ENCODE results near the gene IL15. TPM values are rescaled to one million over a fixed set of nuclear protein-coding genes. Genes with fewer than 3 reads are reported as not detected.
"Not testable (repeated sequence)": the region's sequence is repeated elsewhere in the genome, so short reads cannot be mapped to it uniquely, and the experiment has no call there.

Gene IL15
- total RNA-seq, 1 donor from 2014 or later, result 7.2 TPM

- DNase-seq (ENCODE audit: low spot score), result no peak
Measured at GRCh38 chr4:141646969-141647368, 10.6 kb downstream of the IL15 start.

- no peak for DNase-seq (ENCODE audit: low spot score)
Measured at GRCh38 chr4:141647966-141648365, 11.6 kb downstream of the IL15 start.

DNA sequence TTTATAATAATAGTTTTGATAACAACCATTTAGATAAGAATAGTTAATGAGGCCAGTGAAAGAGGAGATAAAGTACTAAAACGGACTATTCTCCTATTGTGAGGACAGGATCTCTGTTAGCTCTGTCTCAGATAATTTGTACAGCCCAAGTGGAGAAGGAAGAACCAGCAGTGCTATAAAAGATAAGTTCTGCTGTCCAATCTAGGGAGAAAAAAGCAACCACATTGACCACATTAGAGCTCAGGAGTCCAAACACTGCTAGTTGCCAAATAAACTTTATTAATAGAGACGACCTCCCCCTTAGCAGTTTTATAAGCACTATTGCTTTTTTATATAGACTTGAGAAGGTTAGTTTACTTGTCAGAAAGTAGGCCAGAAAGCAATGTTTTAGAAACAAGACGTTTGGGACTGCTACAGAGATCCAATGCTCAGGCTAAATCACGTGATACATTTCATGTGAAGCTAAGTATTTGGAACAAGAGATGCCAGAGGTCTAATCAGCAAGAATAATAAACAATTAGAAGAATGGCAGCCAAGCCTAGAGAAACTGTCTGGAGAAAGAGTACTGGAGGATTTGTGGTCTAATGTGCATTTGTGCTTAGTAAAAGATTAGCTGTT is 15.9 kb downstream of the IL15 start:
- DNase-seq (ENCODE audit: low spot score), result no peak

DNA sequence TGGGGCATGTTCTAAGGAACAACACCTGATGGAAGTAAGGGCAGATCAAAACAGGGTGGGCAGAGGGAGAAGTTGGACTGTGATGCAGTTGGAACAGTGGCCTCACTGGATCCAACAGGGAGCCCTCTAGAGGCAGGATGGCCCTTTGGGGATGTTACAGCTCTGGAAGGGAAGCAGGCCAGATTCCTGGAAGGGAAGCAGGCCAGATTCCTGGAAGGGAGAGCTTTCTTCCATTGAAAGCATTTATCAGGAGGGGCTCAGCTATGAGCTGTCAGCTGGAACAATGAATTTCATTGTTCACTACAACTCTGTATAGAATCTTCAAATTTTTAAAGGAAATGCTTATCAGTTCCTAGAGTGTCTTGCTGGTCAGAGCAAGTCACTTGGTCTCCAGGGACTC is 17.7 kb downstream of the IL15 start:
- peak; percentile 40 for DNase-seq (ENCODE audit: low spot score)

GRCh38 chr4:141656031-141656430 is 19.6 kb downstream of the IL15 start:
- DNase-seq (ENCODE audit: low spot score), result no peak

DNA sequence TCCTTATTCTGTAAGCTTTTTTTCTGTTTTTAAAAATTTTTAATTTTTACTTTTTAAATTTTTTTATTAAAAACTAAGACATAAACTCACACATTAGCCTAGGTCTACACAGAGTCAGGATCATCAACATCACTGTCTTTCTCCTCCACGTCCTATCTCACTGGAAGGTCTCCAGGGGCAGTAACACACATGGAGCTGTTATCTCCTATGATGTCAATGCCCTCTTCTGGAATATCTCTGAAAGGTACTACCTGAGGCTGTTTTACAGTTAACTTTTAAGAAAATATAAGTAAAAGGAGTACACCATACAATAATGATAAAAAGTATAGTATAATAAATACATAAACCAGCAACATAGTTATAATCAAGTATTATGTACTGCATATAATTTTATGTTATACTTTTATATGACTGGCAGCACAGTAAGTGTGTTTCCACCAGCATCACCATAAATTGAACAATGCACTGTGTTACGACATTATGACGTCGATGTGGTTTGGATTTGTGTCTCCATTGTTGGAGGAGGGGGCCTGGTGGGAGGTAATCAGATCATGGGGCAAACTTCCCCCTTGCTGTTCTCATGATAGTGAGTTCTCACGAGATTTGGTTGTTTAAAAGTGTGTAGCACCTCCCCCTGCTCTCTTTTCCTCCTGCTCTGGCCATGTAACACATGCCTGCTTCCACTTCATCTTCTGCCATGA is 21.3 kb downstream of the IL15 start:
- DNase-seq (ENCODE audit: low spot score), result no peak

DNA sequence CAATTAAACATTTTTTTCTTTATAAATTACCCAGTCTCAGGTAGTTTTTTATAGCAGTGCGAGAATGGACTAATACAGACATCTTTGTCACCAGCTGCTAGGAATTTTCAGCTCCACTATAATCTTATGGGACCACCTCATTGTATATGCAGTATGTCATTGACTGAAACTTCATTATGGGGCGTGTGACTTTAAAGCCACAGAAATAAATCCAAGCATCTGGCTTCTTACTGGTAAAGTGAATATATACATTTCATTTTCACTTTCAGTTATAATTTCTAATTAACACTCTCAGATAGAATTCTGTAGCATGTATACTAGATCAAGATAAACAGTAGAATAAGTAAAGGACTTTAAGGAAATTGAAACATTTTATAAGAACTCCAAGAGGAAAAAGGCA is 21.9 kb downstream of the IL15 start:
- no peak for DNase-seq (ENCODE audit: low spot score)

DNA sequence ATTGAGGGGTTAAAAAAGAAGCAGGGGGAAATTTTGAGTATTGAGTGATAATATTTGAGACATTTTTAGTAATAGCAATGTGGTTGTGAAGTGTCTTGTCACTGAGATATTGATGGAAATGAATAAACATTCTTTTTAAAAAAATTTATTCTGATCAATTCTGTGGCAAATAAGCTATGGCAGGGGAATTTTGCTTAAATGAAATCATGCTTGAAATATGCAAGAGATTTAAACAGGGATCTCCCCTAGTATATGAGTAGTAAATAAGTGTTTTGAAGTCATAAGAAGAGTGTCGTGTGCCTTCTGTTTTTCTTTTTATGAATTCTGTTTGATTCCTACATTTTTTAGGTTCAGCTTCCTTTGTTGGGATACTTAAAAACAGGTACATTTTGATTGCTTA is 23.2 kb downstream of the IL15 start:
- no peak for DNase-seq (ENCODE audit: low spot score)

DNA sequence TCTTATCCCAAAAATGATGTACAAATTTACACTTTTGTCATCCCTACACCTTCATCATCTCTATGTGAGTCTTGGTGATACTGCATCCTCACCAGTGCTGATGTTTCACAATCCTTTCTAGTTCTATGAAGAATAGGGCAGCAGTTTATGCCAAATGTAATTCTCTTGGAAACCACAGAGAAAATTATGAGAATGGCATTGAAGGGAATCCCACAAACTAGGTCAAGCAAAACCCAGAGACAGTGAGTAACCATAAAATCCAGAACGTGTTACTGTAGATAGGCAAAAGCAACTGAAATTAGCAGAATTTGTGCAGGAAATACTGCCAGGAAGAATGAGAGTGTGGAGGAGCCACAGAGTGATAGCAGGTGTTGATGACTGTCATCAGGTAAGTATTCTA is 24.5 kb downstream of the IL15 start:
- no peak for DNase-seq (ENCODE audit: low spot score)

GRCh38 chr4:141668200-141668910 is 32.0 kb downstream of the IL15 start:
- no peak for DNase-seq (ENCODE audit: low spot score)

- no peak for DNase-seq (ENCODE audit: low spot score)
Measured at GRCh38 chr4:141669501-141669900, 33.1 kb downstream of the IL15 start.

- no peak for DNase-seq (ENCODE audit: low spot score)
Measured at GRCh38 chr4:141675384-141675783, 39.0 kb downstream of the IL15 start.

DNA sequence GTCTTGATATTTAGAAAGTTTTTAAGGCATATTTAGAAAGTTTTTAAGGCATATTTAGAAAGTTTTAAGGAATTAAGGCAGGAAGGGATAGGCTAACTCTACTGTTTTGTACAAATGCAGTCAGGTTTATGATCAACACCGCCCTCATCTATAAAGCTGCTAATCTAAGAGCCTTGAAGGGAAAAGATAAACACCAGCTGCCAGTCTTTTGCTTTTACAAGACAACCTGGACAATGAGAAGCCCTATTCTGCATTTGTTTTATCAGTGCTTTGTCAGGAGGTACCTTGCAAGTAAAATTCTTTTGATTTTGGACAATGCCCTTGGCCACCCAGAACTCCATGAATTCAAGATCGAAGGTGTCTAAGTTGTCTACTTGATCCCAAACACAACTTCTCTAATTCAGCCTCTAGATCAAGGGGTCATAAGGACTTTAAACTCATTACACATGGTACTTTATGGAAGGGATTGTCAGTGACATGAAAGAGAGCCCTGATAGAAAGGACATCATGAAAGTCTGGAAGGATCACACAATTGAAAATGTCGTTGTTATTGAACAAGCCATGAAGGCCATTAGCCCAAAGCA is 39.8 kb downstream of the IL15 start:
- DNase-seq (ENCODE audit: low spot score), result no peak

GRCh38 chr4:141680060-141680459 is 43.7 kb downstream of the IL15 start:
- DNase-seq (ENCODE audit: low spot score), result no peak

GRCh38 chr4:141684785-141685184 is 48.4 kb downstream of the IL15 start:
- DNase-seq (ENCODE audit: low spot score), result no peak

- no peak for DNase-seq (ENCODE audit: low spot score)
Measured at GRCh38 chr4:141686146-141686775, 49.9 kb downstream of the IL15 start.

- DNase-seq (ENCODE audit: low spot score), result peak; percentile 12
Measured at GRCh38 chr4:141686879-141687278, 50.5 kb downstream of the IL15 start.

GRCh38 chr4:141689726-141690296 is 53.4 kb downstream of the IL15 start:
- not testable (repeated sequence) for DNase-seq (ENCODE audit: low spot score)

GRCh38 chr4:141691247-141691646 is 54.9 kb downstream of the IL15 start:
- not testable (repeated sequence) for DNase-seq (ENCODE audit: low spot score)

- DNase-seq (ENCODE audit: low spot score), result no peak
Measured at GRCh38 chr4:141692081-141692480, 55.7 kb downstream of the IL15 start.

- DNase-seq (ENCODE audit: low spot score), result no peak
Measured at GRCh38 chr4:141697116-141697515, 60.7 kb downstream of the IL15 start.
